ENCODE data around the gene RTL10.

RTL10 gene

GRCh38 chr22:19824212-19824925 lies 30.3 kb downstream of the RTL10 start:
- no peak overlapping the region for H3K4me3 ChIP-seq (replicated peaks; ENCODE audit: low read depth, low read length)
- DNase-seq (ENCODE audit: extremely low read depth, low read depth) = no peak
- TF ChIP-seq, protein P1, sequence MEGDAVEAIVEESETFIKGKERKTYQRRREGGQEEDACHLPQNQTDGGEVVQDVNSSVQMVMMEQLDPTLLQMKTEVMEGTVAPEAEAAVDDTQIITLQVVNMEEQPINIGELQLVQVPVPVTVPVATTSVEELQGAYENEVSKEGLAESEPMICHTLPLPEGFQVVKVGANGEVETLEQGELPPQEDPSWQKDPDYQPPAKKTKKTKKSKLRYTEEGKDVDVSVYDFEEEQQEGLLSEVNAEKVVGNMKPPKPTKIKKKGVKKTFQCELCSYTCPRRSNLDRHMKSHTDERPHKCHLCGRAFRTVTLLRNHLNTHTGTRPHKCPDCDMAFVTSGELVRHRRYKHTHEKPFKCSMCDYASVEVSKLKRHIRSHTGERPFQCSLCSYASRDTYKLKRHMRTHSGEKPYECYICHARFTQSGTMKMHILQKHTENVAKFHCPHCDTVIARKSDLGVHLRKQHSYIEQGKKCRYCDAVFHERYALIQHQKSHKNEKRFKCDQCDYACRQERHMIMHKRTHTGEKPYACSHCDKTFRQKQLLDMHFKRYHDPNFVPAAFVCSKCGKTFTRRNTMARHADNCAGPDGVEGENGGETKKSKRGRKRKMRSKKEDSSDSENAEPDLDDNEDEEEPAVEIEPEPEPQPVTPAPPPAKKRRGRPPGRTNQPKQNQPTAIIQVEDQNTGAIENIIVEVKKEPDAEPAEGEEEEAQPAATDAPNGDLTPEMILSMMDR (IDR thresholded peaks at IDR 0.05; ENCODE audit: low read depth, low read length, missing control alignments) = no peak

DNA sequence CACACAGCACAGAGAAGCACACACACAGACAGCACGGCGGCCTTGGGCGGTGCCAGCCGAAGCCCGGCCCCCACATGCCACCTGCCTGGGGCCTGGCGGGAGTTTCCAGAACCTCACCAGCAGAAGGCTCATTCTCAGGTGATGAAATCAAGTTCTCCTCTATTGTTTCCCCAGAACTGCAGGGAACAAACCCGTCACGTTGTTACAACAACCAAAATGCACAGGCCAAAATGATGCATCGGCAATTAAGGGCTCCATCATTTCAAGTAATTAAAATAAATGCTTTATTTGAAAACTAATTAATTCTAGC lies 30.8 kb downstream of the RTL10 start:
- TF ChIP-seq, protein P1 (IDR thresholded peaks at IDR 0.05; ENCODE audit: low read depth, low read length, missing control alignments) = no peak
- H3K4me3 ChIP-seq (replicated peaks; ENCODE audit: low read depth, low read length) = no peak overlapping the region
- DNase-seq (ENCODE audit: extremely low read depth, low read depth) = no peak

DNA sequence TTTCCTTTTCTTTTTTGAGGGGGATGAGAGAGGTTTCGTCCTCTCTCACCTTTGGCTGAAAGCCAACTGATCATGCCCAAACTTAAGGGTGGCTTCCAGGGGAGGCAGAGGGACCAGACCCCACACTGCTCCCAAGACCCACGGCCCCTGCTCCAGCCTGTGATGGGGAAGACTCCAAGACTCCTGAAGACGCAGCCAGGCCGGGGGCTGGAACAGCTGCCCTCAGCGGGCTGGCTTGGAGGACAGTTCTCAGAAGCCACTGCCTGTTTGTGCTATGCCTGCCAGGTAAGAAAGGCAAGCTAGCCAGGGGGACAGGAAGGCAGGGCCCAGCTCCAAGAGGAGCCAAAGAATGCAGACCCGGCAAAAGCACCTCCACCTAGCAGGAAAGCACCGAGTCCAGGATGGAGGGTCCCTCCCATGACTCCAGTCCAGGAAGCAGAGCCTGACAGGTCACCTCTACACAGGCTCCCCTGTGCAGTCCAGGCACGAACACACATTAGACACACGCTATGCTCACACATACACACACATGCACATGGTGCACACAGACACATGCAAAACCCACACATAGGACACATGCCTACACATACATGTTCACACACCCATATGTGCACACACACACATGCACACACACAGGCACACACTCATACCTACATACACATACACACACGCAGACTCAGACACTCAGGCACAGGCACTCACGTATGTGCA lies 31.3 kb downstream of the RTL10 start:
- TF ChIP-seq, protein P1 (IDR thresholded peaks at IDR 0.05; ENCODE audit: low read depth, low read length, missing control alignments) = no peak
- no peak overlapping the region for H3K4me3 ChIP-seq (replicated peaks; ENCODE audit: low read depth, low read length)

GRCh38 chr22:19822301-19823117 lies 32.2 kb downstream of the RTL10 start:
- DNase-seq (ENCODE audit: extremely low read depth, low read depth) = no peak
- no peak overlapping the region for H3K4me3 ChIP-seq (replicated peaks; ENCODE audit: low read depth, low read length)
- TF ChIP-seq, protein P1 (IDR thresholded peaks at IDR 0.05; ENCODE audit: low read depth, low read length, missing control alignments) = no peak

More for the DNA sequence above, 31.3 kb downstream of the RTL10 start:
- no peak for DNase-seq (ENCODE audit: extremely low read depth, low read depth)

DNA sequence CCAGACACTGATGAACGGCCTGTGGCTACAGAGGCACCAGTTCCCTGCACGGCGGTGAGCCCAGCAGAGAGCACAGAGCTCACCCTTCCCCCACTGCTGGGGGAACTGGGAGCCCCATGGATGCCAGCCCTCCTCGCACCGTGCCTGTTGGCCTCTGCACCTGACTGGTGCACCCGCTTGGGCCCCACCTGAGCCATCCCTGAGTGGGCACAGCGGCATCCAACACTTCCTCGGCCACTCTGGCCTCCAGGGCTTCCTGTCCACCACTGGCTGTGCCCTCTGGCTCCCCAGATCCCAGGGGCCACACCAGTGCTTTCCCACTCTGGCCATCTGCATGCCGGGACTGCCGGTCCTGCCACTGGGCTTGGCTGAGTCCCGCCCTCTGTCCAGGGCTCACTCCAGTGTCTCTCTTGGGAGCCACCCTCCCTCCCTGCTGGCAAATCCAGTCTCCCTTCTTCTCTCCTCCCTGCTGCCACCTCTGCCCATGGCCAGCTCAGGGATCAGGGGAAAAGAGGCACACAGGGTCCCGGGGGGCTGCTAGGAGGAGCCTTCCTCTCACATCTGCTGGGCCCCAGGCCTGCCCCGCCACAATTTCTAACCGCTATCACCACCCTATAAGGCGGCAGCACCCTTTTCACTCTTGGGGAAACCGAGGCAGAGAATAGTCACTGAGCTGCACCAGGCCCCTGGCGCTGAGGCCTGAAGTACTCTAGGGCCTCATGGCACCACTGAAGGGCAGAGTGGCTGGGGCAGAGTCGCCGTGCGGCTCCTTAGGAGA lies 33.0 kb downstream of the RTL10 start:
- TF ChIP-seq, protein P1 (IDR thresholded peaks at IDR 0.05; ENCODE audit: low read depth, low read length, missing control alignments) = no peak
- DNase-seq (ENCODE audit: extremely low read depth, low read depth) = no peak
- H3K4me3 ChIP-seq (replicated peaks; ENCODE audit: low read depth, low read length) = no peak overlapping the region

DNA sequence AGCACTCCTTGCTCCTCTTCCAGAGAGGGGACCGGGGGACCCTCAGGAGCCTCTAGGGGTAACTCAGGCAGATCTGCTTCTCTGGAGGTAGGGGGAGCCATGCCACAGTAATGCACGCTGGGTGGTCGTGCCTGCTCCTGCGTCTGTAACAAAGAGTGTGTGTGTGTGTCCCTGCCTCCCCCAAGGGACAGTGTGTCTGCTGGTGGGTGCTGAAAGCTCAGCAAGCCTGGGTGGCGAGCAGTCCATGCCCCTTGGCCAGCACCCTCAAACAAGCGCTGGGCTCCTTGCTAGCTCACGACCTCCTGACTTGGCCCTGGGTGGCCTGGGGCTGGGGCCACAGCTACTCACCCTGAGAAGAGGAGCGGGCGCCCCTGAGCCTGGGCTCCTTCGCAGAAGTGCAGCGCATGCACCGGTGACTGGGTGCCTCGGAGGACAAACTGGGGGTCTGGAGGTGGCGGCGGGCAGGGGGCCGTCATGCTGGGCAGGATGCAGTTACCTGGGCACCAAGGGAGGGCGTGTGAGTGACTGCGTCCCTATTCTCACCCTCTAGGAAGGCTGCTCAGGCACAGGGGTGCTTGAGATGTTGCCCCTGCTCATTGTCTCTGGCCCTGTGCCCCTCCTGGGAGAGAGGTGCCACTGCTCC lies 33.7 kb downstream of the RTL10 start:
- TF ChIP-seq, protein P1 (IDR thresholded peaks at IDR 0.05; ENCODE audit: low read depth, low read length, missing control alignments) = no peak
- H3K4me3 ChIP-seq (replicated peaks; ENCODE audit: low read depth, low read length) = no peak overlapping the region
- DNase-seq (ENCODE audit: extremely low read depth, low read depth) = no peak
